ENCODE measurements around the gene NCKAP1.
A peak's percentile ranks its signal among the peaks of the same experiment; 100 is the strongest.
"Not testable (repeated sequence)": the region's sequence is repeated elsewhere in the genome, so short reads cannot be mapped to it uniquely, and the experiment has no call there.

The NCKAP1 gene, protein sequence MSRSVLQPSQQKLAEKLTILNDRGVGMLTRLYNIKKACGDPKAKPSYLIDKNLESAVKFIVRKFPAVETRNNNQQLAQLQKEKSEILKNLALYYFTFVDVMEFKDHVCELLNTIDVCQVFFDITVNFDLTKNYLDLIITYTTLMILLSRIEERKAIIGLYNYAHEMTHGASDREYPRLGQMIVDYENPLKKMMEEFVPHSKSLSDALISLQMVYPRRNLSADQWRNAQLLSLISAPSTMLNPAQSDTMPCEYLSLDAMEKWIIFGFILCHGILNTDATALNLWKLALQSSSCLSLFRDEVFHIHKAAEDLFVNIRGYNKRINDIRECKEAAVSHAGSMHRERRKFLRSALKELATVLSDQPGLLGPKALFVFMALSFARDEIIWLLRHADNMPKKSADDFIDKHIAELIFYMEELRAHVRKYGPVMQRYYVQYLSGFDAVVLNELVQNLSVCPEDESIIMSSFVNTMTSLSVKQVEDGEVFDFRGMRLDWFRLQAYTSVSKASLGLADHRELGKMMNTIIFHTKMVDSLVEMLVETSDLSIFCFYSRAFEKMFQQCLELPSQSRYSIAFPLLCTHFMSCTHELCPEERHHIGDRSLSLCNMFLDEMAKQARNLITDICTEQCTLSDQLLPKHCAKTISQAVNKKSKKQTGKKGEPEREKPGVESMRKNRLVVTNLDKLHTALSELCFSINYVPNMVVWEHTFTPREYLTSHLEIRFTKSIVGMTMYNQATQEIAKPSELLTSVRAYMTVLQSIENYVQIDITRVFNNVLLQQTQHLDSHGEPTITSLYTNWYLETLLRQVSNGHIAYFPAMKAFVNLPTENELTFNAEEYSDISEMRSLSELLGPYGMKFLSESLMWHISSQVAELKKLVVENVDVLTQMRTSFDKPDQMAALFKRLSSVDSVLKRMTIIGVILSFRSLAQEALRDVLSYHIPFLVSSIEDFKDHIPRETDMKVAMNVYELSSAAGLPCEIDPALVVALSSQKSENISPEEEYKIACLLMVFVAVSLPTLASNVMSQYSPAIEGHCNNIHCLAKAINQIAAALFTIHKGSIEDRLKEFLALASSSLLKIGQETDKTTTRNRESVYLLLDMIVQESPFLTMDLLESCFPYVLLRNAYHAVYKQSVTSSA

DNA sequence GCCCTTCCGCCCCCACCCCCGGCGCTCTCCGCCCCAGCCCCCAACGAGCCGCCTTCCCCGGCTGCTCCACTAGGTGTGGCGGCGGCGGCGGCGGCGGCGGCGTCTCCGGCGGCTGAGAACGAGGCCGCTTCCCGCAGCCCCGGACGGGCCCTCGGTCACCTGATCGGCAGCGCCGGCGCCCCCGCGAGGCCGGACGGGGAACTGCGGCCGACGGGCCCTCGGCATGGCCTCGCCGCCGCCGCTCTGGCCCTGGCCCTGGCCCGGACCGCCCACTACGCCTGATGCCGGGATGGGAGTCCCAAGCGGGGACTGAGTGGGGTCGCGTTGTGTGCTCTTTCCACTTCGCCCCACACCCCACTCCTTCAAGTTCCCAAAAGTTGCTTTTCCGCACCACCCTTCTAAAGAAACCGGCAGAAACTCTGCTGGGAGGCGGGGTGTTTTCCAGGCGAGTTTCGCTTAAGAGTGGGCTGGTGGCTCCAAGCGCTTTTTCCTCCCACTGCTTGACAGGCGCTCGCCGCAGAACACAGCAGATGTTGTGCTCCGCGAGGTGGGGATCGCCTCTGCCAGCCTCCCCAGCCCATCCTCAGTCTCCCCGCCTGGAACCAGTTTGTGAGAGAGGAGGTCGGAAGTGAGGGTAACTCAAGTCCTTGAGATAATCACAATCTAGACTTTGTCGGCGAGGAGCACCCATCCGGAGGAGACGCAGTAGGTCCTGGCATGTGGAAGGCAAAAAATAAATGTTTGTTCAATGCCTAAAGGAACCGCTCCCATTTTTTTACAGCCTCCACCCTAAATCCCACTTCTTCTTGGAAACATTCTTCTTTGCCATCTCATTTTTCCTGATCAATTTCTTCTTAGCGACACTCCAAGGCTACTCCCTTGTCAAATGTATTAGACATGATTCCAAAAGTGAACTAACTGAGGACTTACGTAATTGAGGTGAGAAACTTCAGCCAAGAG lies at the start of gene NCKAP1:
NCKAP1 (minus strand) TSS at position 117 of the 960 bp plus-strand sequence. CDS start 358 bp downstream, outside the sequence.
- DNase-seq (ENCODE audit: low read depth in 3 of 3), result peak; percentile 71 to 84 (median 73)

- no peak for DNase-seq (ENCODE audit: low read depth in 3 of 3)
These were observed 43.7 kb upstream of the NCKAP1 start for GRCh38 chr2:183081911-183082310.

- no peak for DNase-seq (ENCODE audit: low read depth in 3 of 3)
These were observed 41.0 kb upstream of the NCKAP1 start for GRCh38 chr2:183079139-183079775.

DNA sequence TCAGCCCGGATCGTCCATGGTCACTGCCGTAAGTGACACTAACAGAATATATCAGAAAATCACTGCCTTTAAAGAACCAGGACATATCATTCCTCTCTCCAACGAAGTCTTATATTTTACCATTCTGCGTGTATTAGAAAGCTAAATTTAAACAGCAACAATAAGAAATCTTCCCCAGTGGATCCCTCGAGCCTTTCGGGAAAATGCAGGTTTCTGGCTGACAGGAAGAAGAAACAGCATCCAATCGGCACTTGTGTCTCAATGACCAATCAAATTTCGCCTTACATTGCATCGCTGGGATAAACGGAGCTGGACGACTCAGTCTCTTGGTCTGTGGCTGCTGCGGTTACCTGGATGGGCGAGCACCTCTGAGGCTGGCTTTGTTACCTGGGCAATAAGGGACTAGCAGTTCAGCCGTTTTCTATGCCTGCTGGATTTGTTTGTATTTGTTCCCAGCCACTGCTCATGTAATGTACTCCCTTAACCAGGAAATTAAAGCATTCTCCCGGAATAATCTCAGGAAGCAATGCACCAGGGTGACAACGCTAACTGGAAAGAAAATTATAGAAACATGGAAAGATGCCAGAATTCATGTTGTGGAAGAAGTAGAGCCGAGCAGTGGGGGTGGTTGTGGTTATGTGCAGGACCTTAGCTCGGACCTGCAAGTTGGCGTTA lies 40.3 kb upstream of the NCKAP1 start, which contains the start of gene DUSP19:
DUSP19 (plus strand) TSS at position 284 of the 675 bp plus-strand sequence; CDS start at position 471, 187 bp downstream.
- DNase-seq (ENCODE audit: low read depth in 3 of 3), result peak; percentile 67 to 80 (median 79)

GRCh38 chr2:183078163-183078463 lies 39.9 kb upstream of the NCKAP1 start:
- DNase-seq (ENCODE audit: low read depth in 3 of 3), result no peak

DNA sequence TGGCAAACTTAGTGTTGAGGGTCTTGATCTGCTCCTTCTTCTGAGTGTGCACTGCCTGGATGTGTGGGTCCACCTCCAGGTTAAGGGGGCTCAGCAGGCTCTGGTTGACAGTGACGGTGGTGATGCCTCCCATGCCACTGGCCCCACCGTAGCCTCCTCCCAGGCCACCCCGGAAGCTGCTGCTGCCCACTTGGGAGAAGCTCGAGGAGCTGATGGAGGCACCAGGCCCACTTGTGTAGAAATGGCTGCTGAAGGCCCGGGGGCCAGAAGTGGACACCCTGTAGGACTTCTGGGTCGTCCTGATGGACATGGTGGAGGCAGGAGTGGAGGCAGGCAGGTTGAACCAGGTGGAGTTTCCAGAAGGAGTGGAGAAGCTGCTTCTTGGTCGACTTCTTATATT lies 33.9 kb upstream of the NCKAP1 start:
- DNase-seq (ENCODE audit: low read depth in 3 of 3), result no peak

DNA sequence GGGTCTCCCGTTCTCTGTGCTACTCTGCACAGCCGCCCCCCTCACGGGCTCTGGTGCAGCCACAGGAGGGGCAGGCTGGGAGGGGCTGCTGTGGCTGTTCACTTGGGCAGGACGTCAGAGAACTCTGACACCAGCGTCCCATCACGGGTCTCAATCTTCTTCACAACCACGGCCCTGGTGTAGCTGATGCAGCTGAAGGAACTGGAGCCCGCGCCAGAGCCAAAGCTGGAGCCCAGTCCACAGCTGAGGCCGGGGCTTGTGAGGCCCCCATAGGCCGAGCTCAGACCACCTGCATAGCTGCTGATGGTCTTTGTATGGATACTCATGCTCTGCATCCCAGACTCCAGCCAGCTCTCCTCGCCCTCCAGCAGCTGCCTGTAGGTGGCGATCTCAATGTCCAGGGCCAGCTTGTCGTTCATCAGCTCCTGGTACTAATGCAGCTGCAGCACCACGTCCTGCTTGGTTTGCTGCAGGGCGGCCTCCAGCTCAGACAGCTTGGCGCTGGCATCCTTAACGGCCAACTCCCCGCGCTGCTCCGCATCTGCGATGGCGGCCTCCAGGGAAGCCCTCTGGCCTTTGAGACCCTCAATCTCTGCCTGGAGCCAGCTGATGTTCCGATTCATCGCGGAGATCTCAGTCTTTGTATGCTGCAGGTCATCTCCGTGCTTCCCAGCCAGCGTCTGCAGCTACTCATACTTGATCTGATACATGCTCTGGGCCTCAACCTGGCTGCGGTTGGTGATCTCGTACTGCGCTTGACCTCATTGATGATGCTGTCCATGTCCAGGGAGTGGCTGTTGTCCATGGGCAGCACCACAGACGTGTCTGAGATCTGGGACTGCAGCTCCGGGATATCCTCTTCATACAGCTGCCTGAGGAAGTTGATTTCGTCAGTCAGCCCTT lies 32.9 kb upstream of the NCKAP1 start:
- DNase-seq (ENCODE audit: low read depth in 3 of 3), result no peak

- no peak for DNase-seq (ENCODE audit: low read depth in 3 of 3)
These were observed 30.9 kb upstream of the NCKAP1 start for GRCh38 chr2:183069174-183069573.

- no peak for DNase-seq (ENCODE audit: low read depth in 3 of 3)
These were observed 30.3 kb upstream of the NCKAP1 start for GRCh38 chr2:183068561-183068960.

DNA sequence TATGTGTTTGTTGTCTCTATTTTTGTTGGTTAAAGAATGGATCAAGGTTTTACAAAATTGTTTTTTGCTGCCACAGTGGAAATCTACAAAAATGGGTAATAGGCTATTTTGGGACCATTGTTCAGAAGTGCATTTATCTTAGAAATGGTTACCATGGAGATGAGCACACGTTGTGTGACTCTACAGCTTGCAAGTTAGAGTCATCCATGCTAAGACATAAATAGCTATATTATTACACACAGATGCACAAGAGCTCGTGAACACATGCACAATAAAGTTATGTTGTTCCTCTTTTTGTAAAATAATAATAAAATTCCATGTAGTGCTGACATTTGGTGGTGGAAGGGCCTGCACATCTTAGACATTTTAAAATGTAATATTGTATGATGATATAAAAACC lies 24.8 kb upstream of the NCKAP1 start:
- DNase-seq (ENCODE audit: low read depth in 3 of 3), result no peak

GRCh38 chr2:183060571-183061231 lies 22.4 kb upstream of the NCKAP1 start:
- DNase-seq (ENCODE audit: low read depth in 3 of 3), result no peak

DNA sequence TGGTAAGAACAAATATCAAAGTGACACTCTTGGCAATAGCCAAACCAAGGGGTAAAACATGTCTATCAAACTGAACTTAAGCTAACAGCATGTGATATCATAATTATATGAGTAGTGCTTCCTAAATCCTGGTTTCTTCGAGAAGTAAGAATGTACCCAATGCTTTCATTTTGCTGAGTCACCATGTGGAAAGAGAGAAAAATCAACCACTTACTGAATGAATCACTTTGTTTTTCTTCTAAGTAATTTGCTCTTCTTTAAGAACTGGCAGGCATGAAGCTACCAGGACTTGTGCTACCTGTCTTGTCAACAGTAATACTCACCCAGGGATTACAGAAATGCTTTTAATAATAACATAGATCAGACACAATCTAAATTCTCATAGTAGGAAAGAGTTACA lies 21.3 kb upstream of the NCKAP1 start:
- no peak for DNase-seq (ENCODE audit: low read depth in 3 of 3)

GRCh38 chr2:183057333-183057985 lies 19.2 kb upstream of the NCKAP1 start:
- DNase-seq (ENCODE audit: low read depth in 3 of 3), result no peak

- DNase-seq (ENCODE audit: low read depth in 3 of 3), result no peak
These were observed 11.2 kb upstream of the NCKAP1 start for GRCh38 chr2:183049420-183049819.

DNA sequence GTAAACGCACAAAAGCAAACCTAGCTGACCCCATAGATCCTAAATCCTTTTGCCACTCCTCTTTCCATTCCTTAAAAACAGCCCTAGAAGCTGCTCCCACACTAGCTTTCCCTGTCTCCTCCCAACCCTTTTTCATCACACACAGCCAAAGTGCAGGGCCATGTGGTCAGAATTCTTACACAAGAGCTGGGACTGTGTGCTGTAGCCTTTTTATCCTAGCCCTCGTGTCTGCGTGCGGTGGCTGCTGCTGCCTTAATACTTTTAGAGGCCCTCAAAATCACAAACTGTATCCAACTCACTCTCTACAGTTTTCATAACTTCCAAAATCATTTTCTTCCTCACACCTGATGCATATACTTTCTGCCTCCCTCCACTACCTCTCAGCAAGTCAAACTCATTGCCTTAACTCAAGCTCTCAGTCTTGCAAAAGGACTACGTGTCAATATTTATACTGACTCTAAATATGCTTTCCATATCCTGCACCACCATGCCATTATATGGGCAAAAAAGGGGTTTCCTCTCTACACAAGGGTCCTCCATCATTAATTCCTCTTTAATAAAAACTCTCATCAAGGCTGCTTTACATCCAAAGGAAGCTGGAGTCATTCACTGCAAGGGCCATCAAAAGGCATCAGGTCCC lies 9.3 kb upstream of the NCKAP1 start:
- not testable (repeated sequence) for DNase-seq (ENCODE audit: low read depth in 3 of 3)

- not testable (repeated sequence) for DNase-seq (ENCODE audit: low read depth in 3 of 3)
These were observed 5.3 kb upstream of the NCKAP1 start for GRCh38 chr2:183043580-183043979.

DNA sequence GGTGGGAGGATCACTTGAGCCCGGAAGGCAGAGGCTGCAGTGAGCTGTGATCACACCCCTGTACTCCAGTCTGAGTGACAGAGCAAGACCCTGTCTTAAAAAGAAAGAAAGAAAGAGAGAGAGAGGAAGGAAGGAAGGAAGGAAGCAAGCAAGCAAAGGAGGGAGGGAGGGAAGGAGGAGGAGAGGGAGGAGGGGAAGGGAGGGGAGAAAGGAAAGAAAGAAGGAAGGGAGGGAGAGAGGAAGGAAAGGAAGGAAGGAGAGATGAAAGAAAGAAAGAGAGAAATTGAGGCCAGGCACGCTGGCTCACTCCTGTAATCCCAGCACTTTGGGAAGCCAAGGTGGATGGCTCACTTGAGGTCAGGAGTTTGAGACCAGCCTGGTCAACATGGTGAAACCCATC lies 2.3 kb upstream of the NCKAP1 start:
- no peak for DNase-seq (ENCODE audit: low read depth in 3 of 3)
